GM18907 (cell line): ENCODE results near the gene DNMT1.

Experiments used
- ATAC-seq: cut with Tn5 transposase; IDR thresholded peaks from one replicate; pipeline ENCODE4 v1.9.1; 2021; ENCODE audit warnings: mild to moderate bottlenecking, moderate library complexity; ENCODE audit not compliant: unreplicated experiment

Gene DNMT1

DNA sequence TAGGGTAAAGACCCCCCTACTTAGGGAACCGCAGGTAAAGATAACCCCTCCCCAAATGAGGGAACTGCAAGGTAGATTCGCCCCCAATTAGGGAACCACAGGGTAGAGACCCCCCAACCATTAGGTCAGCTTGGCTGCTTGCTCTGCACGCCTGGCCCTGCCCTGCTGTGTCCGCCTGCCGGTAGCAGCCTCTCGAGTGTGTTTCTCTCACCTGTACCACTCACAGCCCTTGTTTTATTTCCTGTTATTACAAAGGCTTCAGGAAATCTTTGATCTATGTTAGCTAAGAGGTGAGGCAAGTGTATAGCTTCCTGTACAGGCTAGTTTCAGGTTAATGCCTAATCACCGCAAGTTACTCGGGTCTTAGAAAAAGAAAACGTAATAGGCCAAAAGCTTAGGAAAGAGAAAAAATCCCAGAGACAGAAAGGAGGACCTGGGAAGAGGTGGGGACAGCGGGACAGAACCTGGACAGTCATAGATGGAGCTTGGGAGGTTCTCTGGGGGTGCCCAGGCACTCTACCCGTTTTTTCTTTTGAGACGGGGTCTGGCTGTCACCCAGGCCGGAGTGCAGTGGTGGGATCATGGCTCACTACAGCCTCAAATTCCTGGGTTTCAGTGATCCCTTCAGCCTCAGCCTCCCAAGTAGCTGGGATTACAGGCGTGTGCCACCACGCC lies 51.9 kb downstream of the DNMT1 start:
- no peak for ATAC-seq

DNA sequence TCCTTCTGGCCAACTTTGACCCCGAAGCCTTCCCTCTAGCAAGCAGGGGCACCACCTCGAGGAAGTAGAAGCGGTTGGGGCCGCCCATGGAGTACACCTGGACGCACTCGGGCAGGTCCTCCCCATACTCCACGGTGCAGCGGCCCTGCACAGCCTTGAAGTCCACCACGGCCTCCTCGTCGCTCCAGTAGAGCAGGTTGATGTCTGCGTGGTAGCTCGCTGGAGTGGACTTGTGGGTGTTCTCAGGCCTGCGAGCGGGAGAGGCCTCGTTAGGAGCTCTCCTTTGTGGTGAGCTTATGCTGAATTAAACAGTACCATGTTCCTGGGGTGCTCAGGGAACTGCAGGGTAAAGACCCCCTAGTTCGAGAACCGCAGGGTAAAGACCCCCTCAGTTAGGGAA lies 52.8 kb downstream of the DNMT1 start:
- ATAC-seq = no peak

DNA sequence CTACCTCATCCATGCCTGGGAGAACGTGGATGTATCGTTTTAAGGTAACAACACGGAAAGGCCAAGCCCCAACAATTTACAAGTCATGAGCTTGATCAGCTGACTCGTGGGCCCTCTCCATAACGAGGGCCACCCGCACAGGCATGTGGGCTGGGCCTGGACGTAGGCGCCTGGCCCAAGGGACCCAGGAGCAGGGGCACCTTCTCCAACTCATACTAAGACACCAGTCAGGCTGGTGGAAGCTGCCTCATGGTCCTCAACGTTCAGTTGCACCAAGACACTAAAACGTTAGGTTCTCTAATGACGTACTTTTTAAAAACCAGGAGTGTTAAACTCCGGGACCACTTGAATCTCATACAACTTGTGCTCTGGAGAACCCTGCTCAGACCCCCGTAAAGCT lies 53.3 kb downstream of the DNMT1 start:
- ATAC-seq = no peak

DNA sequence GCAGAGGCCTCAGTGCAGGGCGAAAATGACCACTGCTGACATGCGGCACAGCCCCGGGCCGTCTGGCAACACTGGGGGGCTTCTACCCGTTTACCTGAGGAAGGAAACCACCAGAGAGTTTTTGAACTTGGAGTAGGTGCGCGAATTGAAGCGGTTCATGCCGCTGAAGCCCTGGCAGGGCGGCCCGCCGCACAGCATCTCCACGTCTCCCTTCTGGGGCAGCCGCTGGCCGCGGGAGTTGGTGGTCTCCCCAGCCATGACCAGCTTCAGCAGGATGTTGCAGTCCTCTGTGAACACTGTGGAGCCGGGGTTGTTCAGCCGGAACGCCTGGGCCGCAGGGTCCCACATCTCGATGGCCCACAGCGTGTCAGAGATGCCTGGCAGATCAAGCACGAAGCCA lies 54.8 kb downstream of the DNMT1 start:
- no peak for ATAC-seq

DNA sequence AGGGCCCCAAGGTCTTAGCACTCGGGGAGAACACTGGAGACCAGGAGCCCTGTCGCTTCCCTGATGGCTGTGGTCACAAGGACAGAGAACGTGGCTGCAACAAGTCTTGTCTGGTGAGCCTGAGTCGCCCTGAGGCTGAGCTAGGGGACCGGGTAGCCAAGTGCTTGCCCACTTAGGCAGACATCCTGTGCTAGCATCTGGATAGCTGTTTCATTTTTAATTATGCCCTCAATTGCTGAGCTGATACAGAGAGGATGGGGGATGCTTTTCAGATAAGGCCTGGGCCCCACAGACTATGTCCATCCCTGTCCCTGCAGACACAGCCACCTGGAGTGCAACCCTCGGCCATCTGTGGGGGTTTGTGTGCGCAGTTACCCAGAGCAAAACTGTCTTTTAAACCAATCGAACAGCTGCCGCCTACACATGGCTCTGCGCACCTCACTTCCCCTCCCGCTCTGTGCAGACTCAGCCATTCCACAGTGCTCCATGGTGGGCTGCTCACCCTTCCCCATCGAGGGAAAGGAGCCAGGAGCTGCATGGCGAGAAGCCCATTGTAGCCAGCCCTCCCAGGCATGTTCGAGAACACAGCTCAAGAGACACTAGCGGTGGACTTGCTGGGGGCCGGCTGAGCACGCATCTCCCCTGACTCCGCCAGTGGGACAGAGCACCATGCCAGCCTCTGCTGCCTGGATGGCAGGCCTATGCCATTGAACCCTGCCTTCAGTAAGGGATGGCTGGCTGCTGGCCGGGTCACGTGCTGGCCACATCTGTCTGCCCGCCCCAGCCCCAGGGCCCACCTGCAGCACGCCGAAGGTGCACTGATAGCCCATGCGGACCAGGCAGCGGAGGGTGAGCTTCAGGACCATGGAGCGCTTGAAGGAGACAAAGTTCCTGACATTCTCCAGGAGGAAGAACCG lies 55.6 kb downstream of the DNMT1 start:
- ATAC-seq = no peak

DNA sequence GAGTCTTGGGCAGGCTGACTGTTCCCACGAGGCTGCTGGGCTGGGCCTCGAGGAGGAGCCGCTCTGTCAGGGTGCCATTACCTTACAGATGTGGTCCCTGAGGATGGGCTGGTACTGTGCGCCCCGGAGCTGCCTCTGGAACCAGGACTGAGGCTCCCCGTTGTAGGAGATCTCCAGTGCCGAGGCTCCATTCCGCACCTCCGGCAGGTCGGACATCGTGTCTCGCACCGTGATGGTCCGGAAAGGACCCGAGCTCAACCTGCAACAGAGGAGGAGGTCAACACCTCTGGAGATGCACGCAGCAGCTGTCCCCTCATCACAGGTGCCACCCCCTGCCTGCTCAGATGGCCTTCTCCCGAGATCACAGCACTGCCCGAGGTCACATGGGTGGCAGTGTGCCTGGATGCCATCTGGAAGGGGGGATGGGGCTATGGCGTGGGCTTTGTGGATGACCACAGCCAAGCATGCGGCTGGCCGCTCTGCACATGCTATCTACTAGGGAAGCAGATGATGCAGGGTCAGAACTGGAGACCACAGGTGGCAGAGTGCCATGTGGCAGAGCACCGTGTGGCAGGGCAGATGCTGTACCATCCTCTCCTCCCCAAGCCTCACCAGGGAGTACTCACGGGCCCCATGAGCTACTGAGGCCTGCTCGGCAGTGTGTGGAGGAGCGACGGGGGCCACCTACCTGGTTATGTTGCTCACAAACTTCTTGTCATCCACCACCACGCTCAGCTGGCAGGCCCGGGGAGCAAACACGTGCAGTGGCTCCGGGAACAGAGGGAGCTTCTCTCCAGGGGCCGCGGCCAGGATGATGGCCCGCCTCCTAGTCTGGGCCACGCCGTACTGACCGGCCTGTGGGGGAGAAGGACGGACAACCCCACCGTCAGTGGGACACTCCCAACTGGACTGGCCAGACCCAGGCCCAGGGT lies 56.7 kb downstream of the DNMT1 start:
- no peak for ATAC-seq

DNA sequence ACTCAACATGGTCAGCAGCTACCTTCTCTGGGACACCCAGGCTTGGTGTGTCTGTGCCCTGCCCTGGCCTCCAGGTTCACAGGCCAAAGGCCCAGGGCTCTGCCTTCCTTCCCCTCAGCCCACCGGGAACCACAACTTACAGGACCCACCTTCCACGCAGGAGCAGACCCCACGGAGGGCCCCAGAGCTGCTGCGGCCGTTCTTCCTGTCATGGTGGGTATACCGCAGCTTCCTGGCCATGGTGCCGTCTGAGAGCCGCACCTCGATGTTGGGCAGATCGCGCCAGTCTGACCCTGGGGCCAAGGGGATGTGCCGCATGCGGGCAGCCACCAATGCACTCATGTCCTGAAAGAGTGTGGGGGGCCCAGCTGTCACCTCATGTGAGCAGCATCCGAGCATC lies 57.8 kb downstream of the DNMT1 start:
- no peak for ATAC-seq

DNA sequence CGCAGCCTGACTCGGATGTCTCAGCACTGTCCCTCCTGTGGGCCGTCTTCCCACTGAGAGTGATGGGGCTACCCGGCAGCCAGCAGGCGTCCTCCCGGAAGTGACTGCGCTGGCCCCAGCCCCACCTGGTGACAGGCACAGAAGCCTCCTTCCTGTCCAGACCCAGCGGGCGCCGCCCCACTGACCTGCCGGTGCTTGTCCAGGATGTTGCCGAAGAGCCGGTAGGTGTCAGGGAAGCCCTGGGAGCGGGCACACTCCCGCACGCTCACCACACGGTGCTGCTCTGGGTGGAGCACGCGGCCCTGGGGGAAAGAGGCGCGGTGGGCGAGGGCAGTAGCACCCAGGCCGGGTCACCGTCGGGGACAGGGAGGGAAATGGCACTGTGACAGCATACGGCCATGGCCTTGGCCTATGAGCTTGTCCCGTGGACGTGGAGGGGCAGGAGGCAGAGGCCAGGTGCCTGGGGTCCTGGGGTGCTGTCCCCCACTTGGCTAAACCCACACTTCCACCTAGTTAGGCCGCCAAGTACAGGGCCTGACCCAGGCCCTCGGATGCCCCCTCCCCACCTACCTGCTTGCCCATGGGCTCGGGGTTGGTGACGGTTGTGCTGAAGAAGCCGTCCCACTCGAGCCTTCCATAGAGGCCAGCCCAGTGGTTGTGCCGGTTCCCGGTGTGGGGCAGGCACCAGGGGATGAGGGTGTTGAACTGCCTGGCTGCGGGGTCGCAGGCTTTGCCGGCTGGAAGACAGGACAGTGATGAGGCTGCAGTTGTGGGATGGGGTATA lies 59.0 kb downstream of the DNMT1 start:
- ATAC-seq = no peak

DNA sequence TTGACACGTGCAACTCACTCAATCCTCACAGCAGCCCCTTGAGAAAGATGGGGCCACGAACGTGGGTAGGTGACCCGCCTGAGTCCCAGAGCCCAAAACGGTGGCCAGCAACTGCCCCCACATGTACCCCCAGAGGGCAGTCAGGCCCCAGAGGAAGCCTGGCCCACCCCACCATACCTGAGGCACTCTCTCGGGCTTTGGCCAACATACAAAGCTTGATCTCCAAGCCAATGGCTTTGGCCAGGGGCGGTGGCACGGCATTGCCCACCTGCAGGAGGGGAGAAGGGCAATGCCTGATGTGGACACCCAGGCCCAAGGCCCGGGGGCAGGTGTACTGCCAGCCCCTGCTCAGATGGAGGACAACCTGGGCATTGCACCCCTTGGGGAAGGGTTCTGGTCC lies 60.7 kb downstream of the DNMT1 start:
- no peak for ATAC-seq

DNA sequence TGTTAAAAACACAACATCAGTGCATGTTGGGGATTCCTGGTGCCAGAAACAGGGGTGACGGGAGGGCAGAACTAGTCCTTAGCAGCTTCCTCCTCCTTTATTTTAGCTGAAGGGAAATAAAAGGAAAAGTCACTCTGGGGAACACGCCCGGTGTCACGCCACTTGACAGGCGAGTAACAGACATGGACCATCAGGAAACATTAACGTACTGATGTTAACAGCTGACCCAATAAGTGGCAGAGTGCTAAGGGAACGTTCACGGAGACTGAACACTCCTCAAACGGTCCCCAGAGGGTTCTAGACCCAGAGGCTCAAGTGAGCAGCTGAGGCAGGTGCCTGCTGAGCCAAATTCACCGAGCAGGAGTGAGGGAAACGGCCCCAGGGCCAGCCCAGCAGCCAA lies 61.2 kb downstream of the DNMT1 start:
- no peak for ATAC-seq

DNA sequence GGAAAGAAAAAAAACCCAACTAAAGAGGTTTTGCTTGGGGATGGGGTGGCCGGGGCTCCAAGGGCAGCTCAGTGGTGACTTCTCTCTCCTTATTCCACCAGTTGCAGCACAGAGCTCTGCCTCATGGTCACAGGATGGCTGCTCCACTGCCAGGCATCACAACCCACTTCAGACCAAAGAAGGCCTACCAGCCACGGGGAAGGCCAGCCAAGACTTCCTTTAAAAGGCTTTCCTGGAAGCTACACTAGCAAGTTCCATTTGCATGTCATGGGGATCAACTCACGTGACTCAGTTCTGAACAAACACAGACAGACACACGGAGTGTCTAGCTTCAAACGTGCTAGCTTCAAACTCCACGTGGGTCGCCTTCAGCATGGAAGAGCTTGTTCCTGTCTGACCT lies 61.8 kb downstream of the DNMT1 start:
- ATAC-seq = no peak

DNA sequence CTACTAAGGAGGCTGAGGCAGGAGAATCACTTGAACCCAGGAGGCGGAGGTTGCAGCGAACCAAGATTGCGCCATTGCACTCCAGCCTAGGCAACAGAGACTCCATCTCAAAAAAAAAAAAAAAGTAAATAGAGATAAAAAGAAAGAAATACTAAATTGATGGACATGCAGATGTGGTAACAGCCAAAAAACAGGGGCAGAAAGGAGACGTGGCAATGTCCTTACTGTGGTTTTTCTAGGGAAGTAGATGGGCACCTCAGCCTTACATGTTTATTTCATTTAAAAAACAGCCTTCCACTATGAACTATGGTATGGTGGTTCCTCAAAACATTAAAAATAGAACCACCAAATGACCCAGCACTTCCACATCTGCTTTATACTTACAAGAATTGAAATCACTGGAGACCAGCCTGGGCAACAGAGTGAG lies 68.5 kb downstream of the DNMT1 start:
- no peak for ATAC-seq

DNA sequence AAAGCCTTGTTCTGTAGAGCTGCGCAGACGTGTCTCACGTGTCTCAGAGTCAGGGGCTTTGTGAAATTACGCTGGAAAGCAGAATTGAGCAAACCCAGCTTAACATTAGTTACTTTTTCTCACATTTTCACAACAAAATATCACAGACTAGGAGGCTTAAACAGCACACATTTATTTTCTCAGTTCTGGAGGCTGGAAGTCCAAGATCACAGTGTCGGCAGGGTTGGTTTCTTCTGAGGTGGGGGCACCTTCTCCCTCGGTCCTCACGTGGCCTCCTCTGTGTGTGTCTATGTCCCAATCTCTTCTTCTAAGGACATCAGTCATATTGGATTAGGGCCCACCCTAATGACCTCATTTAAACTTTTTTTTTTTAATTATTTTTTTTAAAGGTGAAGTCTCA lies 70.3 kb downstream of the DNMT1 start:
- no peak for ATAC-seq

DNA sequence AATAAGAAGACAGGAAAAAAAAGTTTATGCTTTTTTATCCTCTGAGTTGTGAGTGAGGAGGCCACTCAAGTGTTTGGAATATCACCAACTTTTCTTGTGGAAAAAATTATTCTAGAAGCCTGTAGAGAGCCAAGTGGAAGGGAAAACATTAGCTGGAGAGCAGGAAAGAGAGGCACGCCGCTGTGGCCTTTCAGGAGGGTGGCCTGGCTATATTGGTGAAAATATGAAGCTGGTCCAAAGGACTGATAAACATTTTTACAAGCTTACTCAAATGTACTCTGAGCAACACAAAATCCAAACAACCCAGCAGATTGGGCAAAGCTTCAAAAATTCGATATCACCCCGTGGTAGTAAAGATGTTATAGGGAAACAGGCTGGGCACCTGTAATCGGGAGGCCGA lies 72.7 kb downstream of the DNMT1 start:
- ATAC-seq = no peak

DNA sequence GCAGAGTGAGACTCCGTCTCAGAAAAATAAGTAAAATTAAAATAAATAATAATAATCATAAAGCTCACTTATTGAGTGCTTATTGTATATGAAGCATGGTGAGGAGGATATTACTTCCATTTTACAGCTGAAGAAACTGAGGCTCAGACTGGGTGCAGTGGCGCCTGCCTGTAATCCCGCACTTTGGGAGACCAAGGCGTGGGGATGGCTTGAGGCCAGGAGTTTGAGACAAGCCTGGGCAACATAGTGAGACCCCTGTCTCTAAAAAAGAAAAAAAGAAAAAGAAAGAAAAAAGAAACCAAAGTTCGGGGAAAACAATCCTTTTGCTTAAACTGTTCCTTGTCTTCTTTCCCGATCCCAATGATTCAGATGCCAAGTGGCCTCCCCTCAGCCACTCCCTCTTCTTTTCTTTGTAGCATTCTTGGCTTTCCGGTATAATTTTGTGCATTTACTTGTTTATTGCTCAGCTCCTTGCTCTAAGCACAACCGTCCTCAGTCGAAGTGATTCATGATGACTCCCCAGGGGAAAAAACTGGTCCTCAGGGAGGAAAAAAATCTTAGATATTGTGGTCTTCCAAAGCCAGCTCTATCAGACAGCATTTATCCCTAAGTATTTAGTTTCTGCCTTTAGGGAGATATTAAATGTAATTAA lies 74.1 kb downstream of the DNMT1 start:
- ATAC-seq = no peak

DNA sequence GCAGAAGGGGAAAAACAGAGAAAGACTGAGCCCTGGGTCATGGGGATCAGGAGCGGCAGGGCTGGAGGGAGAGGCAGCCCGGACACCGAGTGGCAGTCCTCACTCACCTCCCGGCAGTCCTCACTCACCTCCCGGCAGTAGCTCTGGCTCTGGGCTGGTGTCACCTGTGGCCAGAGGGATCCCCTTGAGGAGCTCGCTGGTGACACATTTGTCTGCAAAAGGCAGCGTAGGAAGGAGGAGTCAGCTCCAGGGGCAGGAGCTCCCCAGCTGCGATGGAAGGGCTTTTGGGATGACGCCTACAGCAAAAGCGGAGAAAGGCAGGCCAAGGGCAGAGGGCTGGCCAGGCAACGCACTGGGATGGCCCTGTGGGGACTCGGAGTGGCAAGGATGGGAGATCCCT lies 75.8 kb downstream of the DNMT1 start:
- no peak for ATAC-seq

DNA sequence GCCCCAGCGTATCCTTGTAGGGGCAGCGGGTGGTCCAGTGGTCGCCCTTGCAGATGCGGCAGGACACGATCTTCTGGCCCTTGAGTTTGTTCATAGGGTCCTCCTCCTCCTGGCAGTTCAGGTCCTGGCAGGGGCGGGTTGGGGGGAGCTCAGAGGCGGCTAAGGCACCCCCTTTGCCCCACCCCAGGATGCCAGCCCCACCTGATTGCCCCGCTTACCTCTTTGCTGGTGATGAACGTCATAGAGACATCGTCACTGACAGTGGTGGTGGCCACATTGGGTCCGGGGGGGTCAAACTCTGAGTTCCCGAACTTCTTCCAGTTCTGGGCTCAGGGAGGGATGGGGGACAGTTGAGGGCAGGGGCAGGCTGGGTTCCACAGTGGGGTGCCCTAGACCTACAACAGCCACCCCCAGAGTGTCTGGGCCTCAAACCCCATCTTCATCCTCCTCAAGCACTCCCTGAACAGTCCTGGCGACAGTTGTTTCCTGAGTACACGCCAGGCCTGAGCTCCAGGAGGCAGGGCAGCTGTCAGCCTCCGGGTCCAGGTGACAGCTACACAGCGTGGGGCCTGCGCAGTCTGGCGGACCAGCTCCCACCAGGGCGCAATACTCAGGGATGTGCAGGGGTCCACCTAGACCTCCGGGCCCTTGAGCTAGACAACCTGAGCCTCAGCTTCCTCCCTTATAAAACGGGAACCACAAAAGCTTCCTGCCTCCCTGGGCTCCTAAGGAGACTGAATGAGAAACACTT lies 77.7 kb downstream of the DNMT1 start:
- ATAC-seq = no peak

DNA sequence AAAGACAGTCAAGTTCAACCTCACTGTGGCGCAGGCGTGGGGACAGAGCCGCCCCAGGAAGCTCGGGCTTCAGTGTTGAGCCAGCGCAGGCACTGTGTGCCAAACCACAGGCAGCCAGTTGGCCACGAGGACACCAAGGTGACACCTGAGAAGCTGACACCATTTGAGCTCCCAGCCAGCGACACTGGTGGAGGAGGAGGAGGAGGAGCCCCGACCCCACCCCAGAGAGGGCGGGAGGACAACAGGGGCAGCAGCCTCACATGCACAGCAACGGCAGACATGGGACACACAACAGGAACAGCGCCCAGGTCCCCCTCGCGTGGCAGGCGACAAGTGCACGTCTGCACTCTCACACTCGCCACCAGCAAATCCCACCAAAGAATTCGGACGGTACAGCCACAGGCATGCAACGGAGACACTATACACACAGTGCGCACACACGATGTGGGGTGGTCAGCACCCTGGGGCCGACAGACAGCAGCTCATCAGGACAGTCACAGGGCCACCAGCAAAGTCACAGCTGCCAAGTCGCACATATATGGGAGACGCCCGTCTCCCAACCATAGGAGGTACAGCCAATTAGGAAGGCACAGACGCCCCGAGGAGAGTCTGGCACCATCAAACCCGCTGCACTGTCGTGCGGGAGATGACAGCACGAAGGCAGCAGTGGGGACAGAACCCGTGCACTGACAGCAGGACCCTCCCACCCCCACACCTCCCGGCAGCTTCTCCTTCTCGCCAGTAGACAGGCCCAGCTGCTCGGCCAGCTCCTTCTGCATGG lies 78.5 kb downstream of the DNMT1 start:
- ATAC-seq = no peak
